Activated naive CD4-positive, alpha-beta T cell treated with anti-CD3 and anti-CD28 coated beads for 36 hours (primary cell): ENCODE measurements around the gene C3orf22. TPM values are rescaled to one million over a fixed set of nuclear protein-coding genes. Genes with fewer than 3 reads are reported as not detected.

Experiments
- CTCF ChIA-PET: fragments of 350-600 bp; sonication (Branson Sonifier 250); formaldehyde crosslinking; loops from one replicate; lab custom pipeline; 2021; ENCODE audit warnings: antibody characterized with exemption; lab: Charles Lee
- DNase-seq: peaks from one replicate; pipeline ENCODE4 v3.0.0-alpha.2; 2020
- H3K27ac Mint-ChIP-seq: one replicate; pipeline ENCODE4 v1.8.0; 2021; ENCODE audit warnings: mild to moderate bottlenecking, mixed read lengths
- H3K27me3 Mint-ChIP-seq: one replicate; pipeline ENCODE4 v1.8.0; 2021; ENCODE audit warnings: low read depth, mixed read lengths
- H3K36me3 Mint-ChIP-seq: one replicate; pipeline ENCODE4 v1.8.0; 2021; ENCODE audit warnings: low read depth, mixed read lengths
- H3K4me1 Mint-ChIP-seq: one replicate; pipeline ENCODE4 v1.8.0; 2021; ENCODE audit warnings: low read depth, mixed read lengths
- H3K4me3 Mint-ChIP-seq: one replicate; pipeline ENCODE4 v1.8.0; 2021; ENCODE audit warnings: mild to moderate bottlenecking, moderate library complexity, mixed read lengths
- H3K9me3 Mint-ChIP-seq: one replicate; pipeline ENCODE4 v1.8.0; 2021; ENCODE audit warnings: mixed read lengths
- intact Hi-C: fragments of 100-400 bp; cut with micrococcal nuclease; formaldehyde crosslinking; loops from one replicate; pipeline ENCODE4 v1.15.1; 2023
- total RNA-seq, 2 experiments: library from RNA; stranded (reverse); gene quantifications; one replicate each; pipeline ENCODE4 v1.2.3, GENCODE V29; 2021

Gene C3orf22
- total RNA-seq, 2 experiments from 2014 or later: not detected

GRCh38 chr3:126554560-126555525 lies 3.9 kb downstream of the C3orf22 start:
- no peak for DNase-seq
- Mint-ChIP-seq H3K4me3 (no peak overlapping the region), H3K9me3 (no peaks in the 10 kb centered on the region), H3K27me3 (no peaks in the 10 kb centered on the region), H3K27ac (no peak overlapping the region), H3K36me3 (no peaks in the 10 kb centered on the region), H3K4me1 (no peaks in the 10 kb centered on the region)
- intact Hi-C loops: no loop called here
- CTCF ChIA-PET: interaction anchor here (0.6 kb wide), 1 partner anchor 501 kb away, joined by 3 read pairs; no protein-coding TSS in a partner anchor

DNA sequence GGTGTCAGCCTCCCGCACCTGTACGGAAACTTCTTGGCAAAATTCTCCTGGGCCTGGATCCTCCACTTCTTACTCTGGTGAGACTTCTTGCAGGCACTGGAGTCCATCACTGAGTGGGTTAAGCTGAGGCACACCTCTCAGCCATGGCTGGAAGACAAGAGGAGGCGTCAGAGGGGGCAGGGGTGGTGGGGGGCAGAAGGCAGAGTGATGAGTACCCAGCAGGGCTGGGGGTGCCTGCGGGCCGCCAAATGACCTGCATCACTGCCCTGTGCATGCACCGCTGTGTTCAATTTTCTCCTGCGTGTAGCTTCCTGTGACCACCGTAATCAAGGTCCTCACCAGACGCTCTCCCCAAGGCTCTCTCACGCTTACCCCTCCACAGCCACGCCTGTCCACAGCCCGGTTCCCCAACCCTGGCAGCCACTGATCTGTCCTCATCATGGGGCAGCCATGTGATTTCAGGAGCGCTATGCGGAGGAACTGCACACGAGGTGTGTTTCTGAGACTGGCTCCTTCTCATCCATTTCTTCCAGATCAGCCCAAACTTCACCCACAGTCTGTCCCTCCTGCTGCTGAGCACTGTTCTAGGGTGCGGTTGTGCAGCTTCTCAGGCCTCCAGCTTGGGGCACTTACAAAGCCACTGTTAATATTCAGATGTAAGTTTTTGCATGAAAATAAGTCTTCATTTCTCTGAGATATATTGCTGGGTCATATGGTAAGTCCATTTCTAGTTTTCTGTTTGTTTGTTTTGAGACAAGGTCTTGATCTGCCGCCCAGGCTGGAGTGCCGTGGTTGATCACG lies 5.2 kb downstream of the C3orf22 start:
- no peaks in the 10 kb centered on the region for H3K36me3 Mint-ChIP-seq
- H3K27me3 Mint-ChIP-seq: no peaks in the 10 kb centered on the region
- H3K27ac Mint-ChIP-seq: no peak overlapping the region
- H3K4me3 Mint-ChIP-seq: no peak overlapping the region
- intact Hi-C loops: no loop called here
- CTCF ChIA-PET: no interaction called here
- no peaks in the 10 kb centered on the region for H3K9me3 Mint-ChIP-seq
- H3K4me1 Mint-ChIP-seq: no peaks in the 10 kb centered on the region
- no peak for DNase-seq

DNA sequence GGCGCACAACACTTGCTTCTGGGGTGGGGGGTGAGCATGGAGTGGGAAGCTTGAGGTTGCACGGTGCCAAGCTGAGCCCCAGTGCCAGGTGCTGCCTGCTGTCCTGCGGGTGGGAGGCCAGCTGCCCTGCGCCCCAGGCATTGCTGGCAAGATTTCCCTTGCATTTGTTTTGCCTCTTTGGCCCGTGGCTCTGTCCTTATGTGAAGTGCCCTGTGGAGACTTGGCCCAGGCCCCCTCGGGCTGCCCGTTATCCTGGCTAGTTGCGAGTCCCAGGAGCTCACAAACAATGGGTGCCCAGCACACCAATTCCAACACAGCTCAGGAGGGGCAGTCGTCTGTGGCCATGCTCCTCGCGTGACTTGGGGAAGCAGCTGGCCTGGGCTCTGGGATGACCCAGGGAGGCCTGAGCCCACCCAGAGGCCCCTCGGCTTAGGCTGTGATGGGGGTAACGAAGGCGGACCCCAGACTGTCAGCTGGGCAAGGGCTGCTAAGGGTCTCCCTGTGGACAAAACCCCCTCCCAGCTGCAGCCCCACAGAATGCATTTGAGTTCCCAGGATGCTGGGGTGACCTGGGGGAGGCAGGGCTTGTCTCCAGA lies 5.9 kb downstream of the C3orf22 start:
- H3K27me3 Mint-ChIP-seq: no peaks in the 10 kb centered on the region
- H3K27ac Mint-ChIP-seq: no peak overlapping the region
- H3K36me3 Mint-ChIP-seq: no peaks in the 10 kb centered on the region
- intact Hi-C loops: no loop called here
- no peak for DNase-seq
- CTCF ChIA-PET: no interaction called here
- H3K4me1 Mint-ChIP-seq: no peaks in the 10 kb centered on the region
- H3K9me3 Mint-ChIP-seq: no peaks in the 10 kb centered on the region
- no peak overlapping the region for H3K4me3 Mint-ChIP-seq

- H3K4me1 Mint-ChIP-seq: no peaks in the 10 kb centered on the region
- CTCF ChIA-PET: no interaction called here
- intact Hi-C loops: no loop called here
These were observed 6.7 kb downstream of the C3orf22 start for GRCh38 chr3:126551839-126552687.

GRCh38 chr3:126551121-126551838 lies 7.5 kb downstream of the C3orf22 start:
- Mint-ChIP-seq H3K27ac (no peak overlapping the region), H3K36me3 (no peaks in the 10 kb centered on the region), H3K27me3 (no peaks in the 10 kb centered on the region), H3K4me3 (no peak overlapping the region), H3K4me1 (no peaks in the 10 kb centered on the region), H3K9me3 (no peaks in the 10 kb centered on the region)
- CTCF ChIA-PET: no interaction called here
- DNase-seq: no peak
- intact Hi-C loops: no loop called here

More at GRCh38 chr3:126551839-126552687, 6.7 kb downstream of the C3orf22 start:
- no peaks in the 10 kb centered on the region for H3K27me3 Mint-ChIP-seq
- no peak overlapping the region for H3K4me3 Mint-ChIP-seq
- no peak overlapping the region for H3K27ac Mint-ChIP-seq
- H3K36me3 Mint-ChIP-seq: no peaks in the 10 kb centered on the region
- H3K9me3 Mint-ChIP-seq: no peaks in the 10 kb centered on the region
- no peak for DNase-seq

- H3K4me3 Mint-ChIP-seq: no peak overlapping the region
- CTCF ChIA-PET: no interaction called here
- H3K4me1 Mint-ChIP-seq: no peaks in the 10 kb centered on the region
- no peaks in the 10 kb centered on the region for H3K9me3 Mint-ChIP-seq
- no peaks in the 10 kb centered on the region for H3K27me3 Mint-ChIP-seq
- no peak for DNase-seq
- no peaks in the 10 kb centered on the region for H3K36me3 Mint-ChIP-seq
- intact Hi-C loops: no loop called here
- H3K27ac Mint-ChIP-seq: no peak overlapping the region
These were observed 8.2 kb downstream of the C3orf22 start for GRCh38 chr3:126550488-126551051.

GRCh38 chr3:126549861-126550487 lies 8.8 kb downstream of the C3orf22 start:
- no peak overlapping the region for H3K4me3 Mint-ChIP-seq
- intact Hi-C loops: no loop called here
- no peak for DNase-seq
- CTCF ChIA-PET: no interaction called here
- no peaks in the 10 kb centered on the region for H3K9me3 Mint-ChIP-seq
- H3K4me1 Mint-ChIP-seq: no peaks in the 10 kb centered on the region
- H3K27ac Mint-ChIP-seq: no peak overlapping the region
- no peaks in the 10 kb centered on the region for H3K36me3 Mint-ChIP-seq
- H3K27me3 Mint-ChIP-seq: no peaks in the 10 kb centered on the region

- Mint-ChIP-seq H3K27ac (no peak overlapping the region), H3K36me3 (no peaks in the 10 kb centered on the region), H3K27me3 (no peaks in the 10 kb centered on the region), H3K4me3 (no peak overlapping the region), H3K4me1 (no peaks in the 10 kb centered on the region), H3K9me3 (no peaks in the 10 kb centered on the region)
- CTCF ChIA-PET: no interaction called here
- intact Hi-C loops: no loop called here
- no peak for DNase-seq
These were observed 9.9 kb downstream of the C3orf22 start for GRCh38 chr3:126548556-126549466.

GRCh38 chr3:126547721-126548120 lies 11.0 kb downstream of the C3orf22 start:
- CTCF ChIA-PET: interaction anchor here (0.7 kb wide), 2 partner anchors 14 to 823 kb away, joined by 3 to 4 read pairs; no protein-coding TSS in a partner anchor
- H3K36me3 Mint-ChIP-seq: no peaks in the 10 kb centered on the region
- H3K27me3 Mint-ChIP-seq: no peaks in the 10 kb centered on the region
- no peak overlapping the region for H3K4me3 Mint-ChIP-seq
- no peaks in the 10 kb centered on the region for H3K9me3 Mint-ChIP-seq
- H3K27ac Mint-ChIP-seq: no peak overlapping the region
- H3K4me1 Mint-ChIP-seq: no peaks in the 10 kb centered on the region
- no peak for DNase-seq
- intact Hi-C loops: no loop called here
